Nephron progenitor cell (in vitro differentiated cells): ENCODE data around the gene ZNF732.
"Not testable (repeated sequence)": the region's sequence is repeated elsewhere in the genome, so short reads cannot be mapped to it uniquely, and the experiment has no call there.

ENCODE experiments used
- DNase-seq: peaks from one replicate; pipeline ENCODE4 v3.0.0; 2021
- H3K27ac Mint-ChIP-seq: 2 replicates; pipeline ENCODE4 v1.8.0; 2021; ENCODE audit warnings: mild to moderate bottlenecking, moderate library complexity, mixed read lengths
- H3K27me3 Mint-ChIP-seq: 2 replicates; pipeline ENCODE4 v1.8.0; 2021; ENCODE audit warnings: mild to moderate bottlenecking, low read depth, mixed read lengths; ENCODE audit not compliant: poor library complexity
- H3K36me3 Mint-ChIP-seq: 2 replicates; pipeline ENCODE4 v1.8.0; 2021; ENCODE audit warnings: low read depth, mixed read lengths
- H3K4me1 Mint-ChIP-seq: 2 replicates; pipeline ENCODE4 v1.8.0; 2021; ENCODE audit warnings: mixed read lengths
- H3K4me3 Mint-ChIP-seq: 2 replicates; pipeline ENCODE4 v1.8.0; 2021; ENCODE audit warnings: mild to moderate bottlenecking, moderate library complexity, mixed read lengths
- H3K9me3 Mint-ChIP-seq: 2 replicates; pipeline ENCODE4 v1.8.0; 2021; ENCODE audit warnings: mild to moderate bottlenecking, moderate library complexity, mixed read lengths
- CTCF ChIP-seq: fragments of 200-600 bp; sonication (generic); IDR thresholded peaks from 2 replicates; pipeline ENCODE4 v1.5.0; 2021; ENCODE audit warnings: antibody characterized with exemption

The ZNF732 gene

GRCh38 chr4:244471-244870 lies 60.8 kb downstream of the ZNF732 start:
- Mint-ChIP-seq H3K27ac (no peak overlapping the region), H3K4me3 (no peak overlapping the region), H3K36me3 (peaks cover 89% of the 10 kb centered on the region), H3K4me1 (no peaks in the 10 kb centered on the region), H3K27me3 (no peaks in the 10 kb centered on the region), H3K9me3 (peaks cover 99% of the 10 kb centered on the region)
- peak; percentile 8 for DNase-seq
- TF ChIP-seq CTCF = peak; percentile 14

GRCh38 chr4:243426-243825 lies 61.8 kb downstream of the ZNF732 start:
- DNase-seq = no peak
- Mint-ChIP-seq H3K36me3 (peaks cover 91% of the 10 kb centered on the region), H3K9me3 (peaks cover 100% of the 10 kb centered on the region), H3K4me3 (no peak overlapping the region), H3K27me3 (no peaks in the 10 kb centered on the region), H3K4me1 (no peaks in the 10 kb centered on the region), H3K27ac (no peak overlapping the region)
- no peak for TF ChIP-seq CTCF

- DNase-seq = peak; percentile 6
- Mint-ChIP-seq H3K27ac (no peak overlapping the region), H3K4me1 (no peaks in the 10 kb centered on the region), H3K36me3 (peaks cover 84% of the 10 kb centered on the region), H3K27me3 (no peaks in the 10 kb centered on the region), H3K9me3 (peaks cover 100% of the 10 kb centered on the region), H3K4me3 (no peak overlapping the region)
- TF ChIP-seq CTCF = peak; percentile 29
These were observed 63.0 kb downstream of the ZNF732 start for GRCh38 chr4:242121-242848.

GRCh38 chr4:241411-241810 lies 63.9 kb downstream of the ZNF732 start:
- not testable (repeated sequence) for H3K27me3 Mint-ChIP-seq, H3K4me3 Mint-ChIP-seq, H3K27ac Mint-ChIP-seq, DNase-seq, H3K4me1 Mint-ChIP-seq
- H3K9me3 Mint-ChIP-seq = peaks cover 99% of the 10 kb centered on the region
- H3K36me3 Mint-ChIP-seq = peaks cover 81% of the 10 kb centered on the region

- peaks cover 3% of the 10 kb centered on the region for H3K27me3 Mint-ChIP-seq
- H3K36me3 Mint-ChIP-seq = peaks cover 77% of the 10 kb centered on the region
- no peak for TF ChIP-seq CTCF
These were observed 69.2 kb downstream of the ZNF732 start for GRCh38 chr4:236028-236427.

GRCh38 chr4:234178-234577 lies 71.1 kb downstream of the ZNF732 start:
- H3K4me1 Mint-ChIP-seq = no peaks in the 10 kb centered on the region
- H3K27ac Mint-ChIP-seq = no peak overlapping the region
- peaks cover 3% of the 10 kb centered on the region for H3K27me3 Mint-ChIP-seq
- H3K36me3 Mint-ChIP-seq = peaks cover 78% of the 10 kb centered on the region
- no peak overlapping the region for H3K4me3 Mint-ChIP-seq
- no peak for TF ChIP-seq CTCF
- peaks cover 98% of the 10 kb centered on the region for H3K9me3 Mint-ChIP-seq
- no peak for DNase-seq

More at GRCh38 chr4:236028-236427, 69.2 kb downstream of the ZNF732 start:
- Mint-ChIP-seq H3K4me1 (no peaks in the 10 kb centered on the region), H3K27ac (no peak overlapping the region), H3K4me3 (no peak overlapping the region), H3K9me3 (peaks cover 98% of the 10 kb centered on the region)
- no peak for DNase-seq
